Kidney (tissue), 22 donors: Measurements from ENCODE around the gene IP6K3. TPM values are rescaled to one million over a fixed set of nuclear protein-coding genes. Genes with fewer than 3 reads are reported as not detected.

ENCODE experiments used
- DNase-seq, 5 donors: peaks; one replicate each; pipeline ENCODE4 v3.0.0-alpha.2; 2013 to 2020
- FAIRE-seq: peaks from 2 replicates; lab custom pipeline; 2012; peaks lifted over from hg19 to GRCh38; lab: Jason Lieb, UNC
- H3K27ac ChIP-seq, 2 donors: one replicate each; pipeline ENCODE4 v1.7.0; 2013; ENCODE audit warnings: low read depth in 2 of 2, low read length in 2 of 2, inconsistent platforms in 1 of 2
- H3K27me3 ChIP-seq: one replicate; pipeline ENCODE4 v1.7.1; 2013; ENCODE audit warnings: low read length, inconsistent platforms; ENCODE audit not compliant: control insufficient read depth, insufficient read depth
- H3K36me3 ChIP-seq, 3 donors: one replicate each; pipeline versions ENCODE4 v1.7.0 to v1.7.1; 2013; ENCODE audit warnings: low read length in 3 of 3, control low read depth in 1 of 3, inconsistent platforms in 1 of 3; ENCODE audit not compliant: insufficient read depth in 3 of 3, control insufficient read depth in 2 of 3
- H3K4me1 ChIP-seq, 3 donors: one replicate each; pipeline versions ENCODE4 v1.7.0 to v1.7.1; 2013; ENCODE audit warnings: low read length in 3 of 3, inconsistent platforms in 1 of 3, low read depth in 1 of 3; ENCODE audit not compliant: control insufficient read depth in 2 of 3, insufficient read depth in 2 of 3
- H3K4me3 ChIP-seq, 3 donors: one replicate each; pipeline versions ENCODE4 v1.7.0 to v1.8.1; 2013; ENCODE audit warnings: low read length in 3 of 3, control low read depth in 1 of 3, inconsistent platforms in 1 of 3
- H3K9ac ChIP-seq, 3 donors: one replicate each; pipeline versions ENCODE4 v1.7.0 to v1.7.1; 2013; ENCODE audit warnings: low read length in 3 of 3, control low read depth in 1 of 3, inconsistent platforms in 1 of 3
- H3K9me3 ChIP-seq, 3 donors: one replicate each; pipeline versions ENCODE4 v1.7.0 to v1.7.1; 2013; ENCODE audit warnings: low read length in 3 of 3, control low read depth in 1 of 3, inconsistent platforms in 1 of 3; ENCODE audit not compliant: control insufficient read depth in 2 of 3, insufficient read depth in 1 of 3
- intact Hi-C: fragments of 100-400 bp; cut with DNase I; formaldehyde crosslinking; loops from one replicate; pipeline ENCODE4 v1.11.1; 2022
- long read RNA-seq, 10 donors: library from polyadenylated mRNA in 1 of 10; unstranded in 1 of 10; transcript quantifications; one replicate each; pipeline ENCODE4 v2.0.0 and lab custom pipeline, GENCODE V29; 2021 to 2026
- polyA plus RNA-seq: library from polyadenylated mRNA; stranded (reverse); fragments of 350-450 nt; fragmentation: Illumina TruSeq; extraction: RNeasy Lipid Tissue Mini Kit (QIAGEN cat#74804); gene quantifications from one replicate; pipeline ENCODE4 v1.2.3, GENCODE V29; 2014; ENCODE audit warnings: low read depth, low replicate concordance; ENCODE audit not compliant: insufficient read depth
- total RNA-seq: library from RNA; stranded (reverse); fragmentation: NEBNext Ultra II Directional; extraction: Animal tissue kit (Norgen Biotek cat#: 25700); gene quantifications from one replicate; pipeline ENCODE4 v1.2.1, GENCODE V29; 2021
- TF ChIP-seq, protein P1 (sequence below): IDR thresholded peaks from 3 replicates; pipeline ENCODE4 v1.5.1; 2012; ENCODE audit warnings: mild to moderate bottlenecking, moderate library complexity, borderline replicate concordance; ENCODE audit not compliant: insufficient read depth; ENCODE audit errors: extremely low read depth
- donor health status: control.
- donor health status: control.
- donor health status: control.
- donor health status: control.
- donor health status: control.
- donor health status: DM: yes; HTN: yes; CAD: no.
- donor health status: Normal renal cell carcinoma (clear cell type).

IP6K3 gene, protein sequence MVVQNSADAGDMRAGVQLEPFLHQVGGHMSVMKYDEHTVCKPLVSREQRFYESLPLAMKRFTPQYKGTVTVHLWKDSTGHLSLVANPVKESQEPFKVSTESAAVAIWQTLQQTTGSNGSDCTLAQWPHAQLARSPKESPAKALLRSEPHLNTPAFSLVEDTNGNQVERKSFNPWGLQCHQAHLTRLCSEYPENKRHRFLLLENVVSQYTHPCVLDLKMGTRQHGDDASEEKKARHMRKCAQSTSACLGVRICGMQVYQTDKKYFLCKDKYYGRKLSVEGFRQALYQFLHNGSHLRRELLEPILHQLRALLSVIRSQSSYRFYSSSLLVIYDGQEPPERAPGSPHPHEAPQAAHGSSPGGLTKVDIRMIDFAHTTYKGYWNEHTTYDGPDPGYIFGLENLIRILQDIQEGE
- total RNA-seq (0.47 TPM), polyA plus RNA-seq (4.0 TPM)
- long read RNA-seq, donor 1, result 0 reads
- long read RNA-seq, donor 2, result 0 reads
- long read RNA-seq, donor 3, partial matches to known transcripts, result 0 of 1 reads
- long read RNA-seq, donor 3, other reads (novel, unspliced or antisense), result 0 of 1 reads
- long read RNA-seq, donor 4, result 0 reads
- long read RNA-seq, donor 5, result 0 reads
- long read RNA-seq, donor 6, result 0 reads
- long read RNA-seq, donor 7, result 0 reads
- long read RNA-seq, donor 8, result 0 reads
- long read RNA-seq, donor 9, result 0 reads
- long read RNA-seq, donor 10, result 0 reads

DNA sequence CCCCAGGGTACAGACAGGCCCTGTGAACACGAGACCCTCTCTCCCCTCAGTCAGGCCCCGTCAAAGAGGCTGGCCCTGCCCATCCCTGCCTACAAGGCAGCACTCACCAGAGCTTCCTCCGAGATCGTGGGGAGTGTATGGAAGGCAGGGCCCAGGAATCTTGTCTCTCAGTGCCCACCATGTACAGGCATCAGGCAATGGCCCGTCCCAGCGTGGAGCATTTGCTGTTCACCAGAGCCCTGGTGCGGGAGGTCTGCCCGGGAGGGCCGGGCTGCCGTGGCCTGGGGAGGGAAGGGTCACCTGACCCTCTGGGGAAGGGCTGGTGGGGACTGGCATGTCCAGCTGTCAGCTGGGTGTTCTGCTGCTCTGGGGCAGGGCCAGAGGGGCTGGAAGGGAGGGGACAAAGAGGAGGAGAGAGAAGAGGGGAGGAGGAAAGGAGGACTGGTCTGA, at the start of gene IP6K3:
IP6K3 (minus strand) TSS at position 255 of the 450 bp plus-strand sequence. CDS start 11,429 bp downstream, outside the sequence.
- intact Hi-C loops, result loop anchor here (10.0 kb wide), 1 partner anchor 278 kb away; no protein-coding TSS in a partner anchor
- FAIRE-seq, result no peak
- DNase-seq, result peak in 1 of 5 donors; percentile 52
- H3K36me3 ChIP-seq, result no peaks in the 10 kb centered on the region
- no peaks in the 10 kb centered on the region for H3K9me3 ChIP-seq
- H3K4me3 ChIP-seq, result peak within 1 kb of the TSS in 2 of 3 donors; percentile 70 to 79
- H3K9ac ChIP-seq, result peak within 1 kb of the TSS in 1 of 3 donors; percentile 87
- TF ChIP-seq, protein P1, sequence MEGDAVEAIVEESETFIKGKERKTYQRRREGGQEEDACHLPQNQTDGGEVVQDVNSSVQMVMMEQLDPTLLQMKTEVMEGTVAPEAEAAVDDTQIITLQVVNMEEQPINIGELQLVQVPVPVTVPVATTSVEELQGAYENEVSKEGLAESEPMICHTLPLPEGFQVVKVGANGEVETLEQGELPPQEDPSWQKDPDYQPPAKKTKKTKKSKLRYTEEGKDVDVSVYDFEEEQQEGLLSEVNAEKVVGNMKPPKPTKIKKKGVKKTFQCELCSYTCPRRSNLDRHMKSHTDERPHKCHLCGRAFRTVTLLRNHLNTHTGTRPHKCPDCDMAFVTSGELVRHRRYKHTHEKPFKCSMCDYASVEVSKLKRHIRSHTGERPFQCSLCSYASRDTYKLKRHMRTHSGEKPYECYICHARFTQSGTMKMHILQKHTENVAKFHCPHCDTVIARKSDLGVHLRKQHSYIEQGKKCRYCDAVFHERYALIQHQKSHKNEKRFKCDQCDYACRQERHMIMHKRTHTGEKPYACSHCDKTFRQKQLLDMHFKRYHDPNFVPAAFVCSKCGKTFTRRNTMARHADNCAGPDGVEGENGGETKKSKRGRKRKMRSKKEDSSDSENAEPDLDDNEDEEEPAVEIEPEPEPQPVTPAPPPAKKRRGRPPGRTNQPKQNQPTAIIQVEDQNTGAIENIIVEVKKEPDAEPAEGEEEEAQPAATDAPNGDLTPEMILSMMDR, result no peak
- H3K27me3 ChIP-seq, result no peaks in the 10 kb centered on the region
- H3K4me1 ChIP-seq, result peaks cover 4 to 18% (median 13%) of the 10 kb centered on the region in 3 donors
- H3K27ac ChIP-seq, result peak within 1 kb of the TSS; percentile 57 to 87

DNA sequence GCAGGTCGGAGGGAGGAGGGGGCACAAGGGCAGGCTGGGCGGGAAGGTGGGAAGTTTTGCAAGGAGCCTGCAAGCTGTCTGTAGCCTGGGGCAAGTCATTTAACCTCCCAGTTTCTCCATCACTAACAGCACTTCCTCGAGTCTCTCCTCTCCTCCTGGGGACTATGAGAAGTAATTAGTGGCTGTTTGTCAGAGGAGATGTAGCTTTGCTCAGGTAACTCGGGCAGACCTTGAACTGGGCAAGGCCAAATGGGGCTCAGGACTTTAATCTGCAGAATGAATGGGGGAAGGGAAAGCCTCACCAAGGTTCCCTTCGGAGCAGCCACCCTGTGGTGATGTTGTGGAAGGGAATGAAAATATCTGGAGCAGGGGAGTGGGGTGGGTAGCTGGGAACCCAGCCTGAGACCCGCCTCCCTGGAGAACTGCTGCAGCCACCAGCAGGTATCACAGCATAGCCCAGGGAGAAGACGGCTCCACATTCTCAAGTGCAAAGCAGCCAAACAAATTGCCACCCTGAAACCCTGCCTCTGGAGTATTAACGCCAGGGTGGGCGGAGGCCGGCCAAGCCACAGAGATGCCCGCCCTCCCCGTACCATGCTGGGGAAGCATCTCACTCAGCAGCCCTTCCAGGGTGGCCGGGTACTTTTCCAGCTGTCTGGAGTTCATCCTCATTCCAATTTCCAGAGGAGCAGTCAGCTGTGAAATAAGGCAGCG, 48.4 kb upstream of the IP6K3 start:
- TF ChIP-seq, protein P1, result no peak
- Histone ChIP-seq H3K27me3 (no peaks in the 10 kb centered on the region), H3K9me3 (no peaks in the 10 kb centered on the region), H3K27ac (no peak overlapping the region), H3K9ac (no peak overlapping the region), H3K4me3 (no peak overlapping the region), H3K36me3 (no peaks in the 10 kb centered on the region), H3K4me1 (no peaks in the 10 kb centered on the region)
- intact Hi-C loops, result no loop called here
- DNase-seq (peak in 1 of 5 donors; percentile 45), FAIRE-seq (no peak)

DNA sequence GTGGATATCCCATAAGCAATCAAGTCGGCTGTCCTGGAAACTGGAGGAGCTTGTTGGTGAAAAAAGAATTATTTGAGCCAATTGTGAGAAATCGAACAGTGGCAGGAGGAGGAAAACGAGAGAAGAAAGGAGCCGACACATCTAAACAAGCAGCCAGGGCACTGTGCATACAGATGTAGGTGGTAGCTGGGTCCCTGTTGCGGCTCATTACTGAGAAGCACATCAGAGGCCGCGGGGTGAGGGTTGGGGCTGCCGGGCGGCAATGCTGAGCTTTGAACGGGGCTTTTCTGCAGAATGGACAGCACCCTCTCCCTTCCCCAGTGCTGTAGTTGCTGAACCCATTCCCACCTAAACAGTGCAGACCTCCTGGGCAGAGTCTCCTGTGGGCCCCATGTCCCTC, 46.3 kb upstream of the IP6K3 start:
- no peak overlapping the region for H3K27ac ChIP-seq
- H3K9me3 ChIP-seq, result no peaks in the 10 kb centered on the region
- TF ChIP-seq, protein P1, result no peak
- H3K4me3 ChIP-seq, result no peak overlapping the region
- intact Hi-C loops, result no loop called here
- no peak overlapping the region for H3K9ac ChIP-seq
- FAIRE-seq (no peak), DNase-seq (peak in 1 of 5 donors; percentile 52)
- no peaks in the 10 kb centered on the region for H3K36me3 ChIP-seq
- peaks cover 0 to 3% (median 0%) of the 10 kb centered on the region in 3 donors for H3K4me1 ChIP-seq
- H3K27me3 ChIP-seq, result no peaks in the 10 kb centered on the region
